HG03460 (cell line): ENCODE data around the gene FARP1.

Source experiments
- ATAC-seq: cut with Tn5 transposase; IDR thresholded peaks from one replicate; pipeline ENCODE4 v1.9.1; 2021; ENCODE audit not compliant: unreplicated experiment

FARP1 gene

DNA sequence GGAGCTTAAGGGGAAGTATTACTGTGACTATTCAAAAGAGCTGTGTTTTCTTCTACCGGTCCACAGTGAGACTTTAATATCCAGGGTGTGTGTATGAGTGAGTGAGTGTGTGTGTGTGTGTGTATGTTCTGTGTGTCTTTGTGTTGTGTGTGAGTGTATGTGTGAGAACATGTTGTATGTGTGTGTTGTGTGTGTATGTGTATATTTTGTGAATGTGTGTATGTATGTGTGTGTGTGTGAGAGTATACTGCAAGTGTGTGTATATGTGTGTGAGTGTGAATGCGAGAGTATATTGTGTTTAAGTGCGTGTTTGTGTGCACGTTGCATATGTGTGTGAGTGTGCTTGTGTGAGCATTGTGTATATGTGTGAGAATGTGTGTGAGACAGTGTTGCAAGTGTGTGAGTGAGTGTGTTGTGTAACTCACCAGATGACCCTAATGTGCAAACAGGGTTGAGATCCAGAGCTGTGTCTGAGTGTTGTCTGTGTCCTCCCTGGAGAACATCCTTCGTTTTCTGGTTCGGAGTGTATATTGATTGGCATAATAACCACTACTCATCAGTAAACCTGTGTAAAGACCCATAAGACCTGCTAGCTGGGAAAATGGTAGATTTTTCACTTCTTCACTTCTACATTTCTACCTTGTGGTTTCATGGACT, 135.3 kb downstream of the FARP1 start:
- ATAC-seq, result no peak

DNA sequence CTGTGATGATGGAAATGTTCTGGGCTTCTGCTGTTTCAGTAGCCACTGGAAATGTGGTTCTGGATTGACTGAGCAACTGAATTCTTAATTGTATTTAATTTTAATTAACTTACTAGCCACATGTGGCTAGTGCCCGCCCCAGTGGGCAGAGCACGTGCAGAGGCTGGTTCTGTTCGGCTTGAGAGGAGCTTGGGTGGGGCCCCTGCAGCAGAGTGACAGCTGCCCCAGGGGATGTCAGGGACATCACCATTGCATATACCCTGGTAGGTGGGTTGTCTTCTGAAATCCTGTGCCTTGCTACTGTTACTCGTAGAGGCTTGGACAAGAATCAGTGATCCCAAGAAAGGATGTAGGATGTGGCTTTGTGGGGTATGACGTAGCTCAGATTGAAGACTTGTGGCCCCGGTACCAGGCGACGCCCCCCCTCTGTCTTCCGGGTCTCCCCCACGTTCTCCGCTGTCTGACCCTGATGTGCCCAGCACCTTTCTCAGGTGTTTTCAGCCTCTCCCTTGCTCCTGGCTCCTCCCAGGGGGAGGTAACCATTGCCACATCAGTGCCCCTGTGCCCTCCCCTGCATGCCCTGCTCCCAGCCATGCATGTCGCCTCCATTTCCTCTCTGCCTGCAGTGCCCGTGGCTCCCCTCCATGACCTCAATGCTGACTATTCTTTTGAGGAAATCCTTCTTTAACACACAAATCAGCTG, 136.7 kb downstream of the FARP1 start:
- ATAC-seq, result peak; percentile 69

- ATAC-seq, result peak; percentile 32
These were observed 137.2 kb downstream of the FARP1 start for GRCh38 chr13:98280176-98280510.

DNA sequence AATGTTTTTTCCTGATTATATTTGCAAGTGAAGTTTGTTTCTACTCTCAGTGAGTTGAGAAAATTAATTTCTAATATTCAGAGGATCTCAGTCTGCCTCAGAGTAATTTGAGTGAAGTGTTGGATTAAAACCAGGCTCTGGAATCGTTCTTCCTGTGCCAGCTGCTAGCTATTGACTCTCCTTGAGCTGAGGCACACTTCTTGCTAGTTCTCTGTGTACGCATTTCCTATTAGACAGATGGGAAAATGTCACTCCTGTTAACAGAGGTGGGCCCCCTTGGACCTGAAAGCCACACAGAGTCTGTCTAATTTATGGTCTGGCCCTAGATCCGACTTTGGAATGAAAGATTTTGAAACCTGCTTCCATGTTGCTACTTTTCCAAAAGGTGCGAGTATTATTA, 141.8 kb downstream of the FARP1 start:
- ATAC-seq, result no peak

DNA sequence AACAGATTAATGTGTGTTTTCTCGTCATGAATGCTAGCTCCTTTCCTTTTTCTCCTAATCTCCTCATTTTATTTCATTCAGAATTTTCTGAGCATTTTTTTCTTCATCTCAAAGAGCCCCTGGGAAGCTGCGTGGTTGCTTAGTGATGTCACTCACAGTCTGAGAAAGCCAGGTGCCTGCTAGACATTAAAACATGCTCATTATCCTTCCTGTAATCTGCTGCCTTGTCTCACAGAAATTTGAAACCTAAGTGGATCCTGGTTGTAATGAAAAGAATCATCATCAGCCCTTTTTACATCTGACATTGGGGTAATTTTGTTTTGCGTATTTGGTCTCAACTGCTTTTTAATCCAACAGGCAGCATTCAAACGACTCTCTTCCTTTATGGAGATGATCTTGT, 142.4 kb downstream of the FARP1 start:
- ATAC-seq, result no peak

- no peak for ATAC-seq
These were observed 143.1 kb downstream of the FARP1 start for GRCh38 chr13:98285852-98286594.

- no peak for ATAC-seq
These were observed 143.9 kb downstream of the FARP1 start for GRCh38 chr13:98286799-98287198.

DNA sequence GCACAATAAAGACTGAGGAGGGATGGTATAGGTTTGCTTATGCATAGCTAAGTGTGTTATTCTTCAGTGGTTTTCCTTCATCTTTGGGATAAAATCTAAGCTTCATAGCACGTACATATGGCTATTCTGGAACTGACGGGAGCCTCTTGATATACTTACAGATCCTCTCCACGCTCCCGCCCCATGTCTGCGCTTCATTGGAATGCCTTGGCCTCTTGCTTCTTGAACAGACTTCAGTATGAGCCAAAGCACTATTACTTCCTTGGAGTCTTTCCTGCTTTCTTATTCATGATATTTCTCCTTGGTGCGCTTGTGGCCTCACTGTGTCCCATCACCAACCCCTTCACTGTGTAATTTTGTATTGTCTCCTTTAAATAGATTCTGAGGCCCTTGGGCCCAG, 145.3 kb downstream of the FARP1 start:
- no peak for ATAC-seq

- no peak for ATAC-seq
These were observed 146.5 kb downstream of the FARP1 start for GRCh38 chr13:98289339-98289945.

DNA sequence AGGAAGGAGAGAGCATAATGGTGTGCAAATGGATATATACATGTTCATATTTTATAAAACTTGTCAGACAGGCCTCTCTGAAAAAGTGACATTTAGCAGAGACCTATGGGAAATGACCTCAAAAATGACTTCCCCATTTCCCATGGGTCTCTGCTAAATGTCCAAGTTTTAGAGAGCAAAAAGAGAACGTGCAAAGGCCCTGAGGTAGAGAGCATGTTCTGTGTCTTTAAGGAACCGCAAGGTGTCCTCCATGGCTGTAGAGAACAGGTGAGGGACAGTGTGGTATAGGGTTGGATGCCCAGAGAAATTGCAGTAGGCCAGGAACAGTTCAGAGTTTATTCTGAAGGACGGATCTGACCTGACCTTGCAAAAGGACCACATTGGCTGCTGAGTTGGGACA, 147.4 kb downstream of the FARP1 start:
- no peak for ATAC-seq

DNA sequence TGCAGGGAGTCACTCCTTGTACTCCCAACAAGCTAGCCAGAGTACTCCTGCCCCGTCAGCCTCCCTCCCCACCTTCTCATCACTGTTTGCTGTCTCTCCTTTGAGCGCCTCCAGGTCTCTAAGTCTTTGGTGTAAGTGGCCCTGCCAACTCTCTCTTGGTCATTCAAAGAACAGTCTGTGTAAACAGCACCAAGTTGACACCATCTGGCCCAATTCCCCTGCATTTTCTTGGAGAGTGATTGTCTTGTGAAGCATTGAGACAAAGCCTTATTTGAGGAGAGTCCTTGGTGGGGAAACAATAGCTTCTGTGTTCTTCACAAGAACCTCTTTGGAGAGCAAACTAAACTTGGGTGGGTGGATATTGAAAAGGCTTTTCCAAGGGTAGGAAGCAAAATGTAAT, 148.8 kb downstream of the FARP1 start:
- no peak for ATAC-seq

GRCh38 chr13:98293103-98293502, 150.2 kb downstream of the FARP1 start:
- no peak for ATAC-seq

- ATAC-seq, result no peak
These were observed 150.8 kb downstream of the FARP1 start for GRCh38 chr13:98293570-98294142.

DNA sequence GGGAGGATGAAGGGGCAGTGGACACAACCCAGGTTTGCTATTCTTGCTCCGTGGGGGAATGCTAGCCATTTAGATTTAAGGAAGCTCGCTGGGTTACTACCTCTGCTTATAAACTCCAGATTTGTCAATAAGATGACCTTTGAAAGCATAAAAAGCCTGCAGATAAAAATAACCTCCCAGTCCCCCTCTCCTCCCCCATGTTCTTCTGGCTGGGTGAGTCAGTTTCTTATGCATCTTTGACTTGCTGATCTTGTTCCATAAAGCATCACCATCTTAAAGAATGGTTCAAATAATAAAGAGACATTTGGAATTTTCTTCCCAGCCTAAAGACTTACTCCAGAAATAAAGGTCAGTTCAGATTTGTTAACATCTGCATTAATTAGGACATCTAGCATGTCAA, 152.5 kb downstream of the FARP1 start:
- no peak for ATAC-seq

DNA sequence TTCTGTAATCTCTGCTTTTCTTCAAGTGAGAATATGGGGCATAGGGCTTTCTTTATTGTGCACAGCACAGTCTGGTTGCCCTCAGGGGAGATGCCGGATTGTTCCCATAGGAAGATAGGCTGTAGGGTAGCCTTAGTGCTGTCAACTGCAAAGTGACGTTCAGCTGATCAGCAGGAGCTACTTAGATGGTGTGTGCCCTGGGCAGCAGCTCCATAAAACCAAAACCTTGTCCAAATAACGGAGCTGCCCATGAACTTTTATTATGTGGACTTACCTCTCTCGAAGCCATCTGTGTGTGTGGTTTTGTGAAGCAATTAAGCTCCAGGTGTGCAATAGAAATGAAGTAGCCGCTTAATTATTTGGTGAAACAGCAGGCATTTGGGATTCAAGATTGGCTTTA, 154.2 kb downstream of the FARP1 start:
- no peak for ATAC-seq

- no peak for ATAC-seq
These were observed 154.9 kb downstream of the FARP1 start for GRCh38 chr13:98297745-98298144.

DNA sequence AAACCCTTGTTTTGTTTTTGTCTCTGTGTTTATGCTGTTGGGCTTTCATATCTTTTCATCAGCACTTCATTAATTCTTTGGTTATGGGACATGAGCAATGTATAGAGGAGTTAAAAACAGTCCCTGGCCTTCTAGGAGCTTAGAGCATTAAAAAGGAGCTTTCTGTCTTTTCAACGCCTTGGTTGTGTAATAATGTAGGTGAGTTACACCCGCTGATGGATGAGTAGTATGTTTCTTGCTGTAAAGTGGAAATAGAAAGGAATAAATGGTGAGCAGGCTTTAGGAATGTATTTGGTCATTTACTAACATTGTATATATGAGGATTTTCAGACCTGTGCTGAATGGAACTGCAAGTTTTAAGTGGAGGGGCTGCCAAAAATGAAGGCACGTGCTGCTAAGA, 155.7 kb downstream of the FARP1 start:
- no peak for ATAC-seq

GRCh38 chr13:98299235-98299965, 156.5 kb downstream of the FARP1 start:
- no peak for ATAC-seq

GRCh38 chr13:98299966-98300350, 157.1 kb downstream of the FARP1 start:
- ATAC-seq, result no peak

DNA sequence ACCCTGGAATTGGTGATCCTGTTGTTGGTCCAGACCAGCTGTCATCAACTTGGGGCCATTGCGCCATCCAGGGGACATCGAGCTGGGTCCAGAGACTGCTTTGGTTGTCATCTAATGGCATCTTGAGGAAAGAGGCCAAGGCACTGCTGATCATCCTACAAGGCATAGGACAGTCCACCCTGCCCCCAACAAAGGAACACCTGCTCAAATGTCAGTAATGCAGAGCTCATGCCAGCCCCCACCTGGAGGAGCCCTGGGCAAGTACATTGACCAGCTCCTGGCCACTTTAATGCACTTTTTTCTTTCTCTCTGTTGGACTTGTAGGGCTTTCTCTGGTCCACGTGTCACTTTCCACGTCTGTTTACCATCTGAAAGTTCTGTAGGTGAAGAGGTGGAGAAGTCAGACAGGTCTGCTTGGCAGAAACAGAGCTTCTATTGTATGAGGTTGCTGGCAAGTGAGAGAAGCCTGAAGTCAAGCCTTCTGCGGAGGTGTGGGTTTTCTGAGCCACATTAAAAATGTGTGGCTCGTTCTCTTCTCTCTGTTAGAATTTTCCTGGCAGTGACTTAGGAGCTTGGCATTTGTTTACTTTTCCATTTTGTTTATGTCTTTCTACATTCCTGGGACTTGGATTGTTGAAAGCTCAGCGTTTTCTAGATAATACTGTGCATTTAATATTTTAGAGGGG, 158.2 kb downstream of the FARP1 start:
- ATAC-seq, result no peak
